Cortex of kidney (tissue), 1 donor: ENCODE data around the gene HNRNPUL2.
"Not testable (repeated sequence)": the region's sequence is repeated elsewhere in the genome, so short reads cannot be mapped to it uniquely, and the experiment has no call there.

ENCODE experiments used
- DNase-seq: peaks from one replicate; lab custom pipeline; 2025; lab: John Stamatoyannopoulos, UW

HNRNPUL2 gene

DNA sequence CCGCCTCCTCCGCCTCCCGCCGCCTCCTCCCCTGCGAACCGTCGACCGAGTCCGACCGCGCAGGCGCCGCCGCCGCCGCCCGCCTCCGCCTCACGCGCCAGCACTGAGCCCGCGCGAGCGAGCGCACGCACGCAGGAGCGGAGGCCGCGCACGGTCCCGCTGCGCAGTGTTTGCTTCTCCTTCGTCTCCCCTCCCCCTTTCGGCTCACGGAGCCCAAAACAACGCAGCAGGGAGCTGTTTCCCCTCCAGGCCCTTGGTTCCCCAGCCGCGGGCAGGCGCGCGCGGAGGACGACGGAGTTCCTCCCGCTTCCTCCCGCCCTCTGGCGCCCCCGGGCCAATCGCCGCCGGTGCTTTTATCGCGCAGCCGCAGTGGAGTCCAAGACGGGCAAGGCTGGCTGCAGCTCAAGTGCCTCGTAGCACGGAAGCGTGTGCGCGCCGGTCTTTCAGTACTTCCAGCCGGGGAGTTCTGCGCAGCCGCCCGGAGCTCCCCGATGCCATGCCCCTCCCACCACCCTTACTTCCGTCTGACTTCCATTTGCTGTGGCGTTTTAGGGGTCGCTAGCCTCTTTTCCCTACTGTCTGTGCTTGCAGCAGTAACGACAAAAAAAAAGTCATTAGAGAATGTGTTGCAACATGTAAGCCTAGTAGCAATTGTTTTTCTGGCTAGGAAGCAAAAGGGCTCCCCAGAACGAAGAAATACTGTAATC, at the start of gene HNRNPUL2:
TSS of gene HNRNPUL2 (minus strand) at position 293 of the 707 bp plus-strand sequence. CDS start 301 bp downstream, outside the sequence.
- DNase-seq, result peak; percentile 96

DNA sequence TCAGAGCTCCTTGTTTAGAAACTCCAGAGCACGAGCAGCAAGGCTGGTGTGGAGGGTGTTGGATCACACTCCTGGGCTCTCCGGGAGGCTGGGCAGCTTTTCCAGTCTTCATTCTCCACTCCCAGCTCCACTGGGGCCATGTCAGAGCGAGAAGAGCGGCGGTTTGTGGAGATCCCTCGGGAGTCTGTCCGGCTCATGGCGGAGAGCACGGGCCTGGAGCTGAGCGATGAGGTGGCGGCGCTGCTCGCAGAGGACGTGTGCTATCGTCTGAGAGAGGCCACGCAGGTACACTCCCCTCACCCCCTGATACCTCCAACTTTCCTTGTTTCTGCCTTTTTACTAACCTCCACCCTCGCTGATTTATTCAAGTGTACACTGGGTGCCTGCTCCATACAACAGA, 48.4 kb upstream of the HNRNPUL2 start:
- no peak for DNase-seq

DNA sequence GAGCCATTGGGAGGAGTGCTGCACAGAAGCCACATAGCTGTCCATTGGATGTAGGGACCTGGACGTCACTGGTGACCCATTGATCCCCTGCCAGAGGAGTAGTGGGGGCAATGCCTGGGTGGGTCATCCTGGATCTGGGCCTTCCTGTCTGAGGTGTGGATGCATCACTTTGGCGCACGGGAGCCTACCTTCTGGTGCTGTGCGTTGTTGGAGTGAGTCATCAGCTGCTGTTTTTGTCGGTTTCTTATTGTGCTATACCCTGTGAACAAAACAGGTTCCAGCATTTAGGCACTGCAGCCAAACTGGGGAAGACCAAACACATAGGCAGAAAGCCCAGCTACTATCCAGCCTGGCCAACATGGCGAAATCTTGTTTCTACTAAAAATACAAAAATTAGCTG, 47.1 kb upstream of the HNRNPUL2 start:
- DNase-seq, result no peak

DNA sequence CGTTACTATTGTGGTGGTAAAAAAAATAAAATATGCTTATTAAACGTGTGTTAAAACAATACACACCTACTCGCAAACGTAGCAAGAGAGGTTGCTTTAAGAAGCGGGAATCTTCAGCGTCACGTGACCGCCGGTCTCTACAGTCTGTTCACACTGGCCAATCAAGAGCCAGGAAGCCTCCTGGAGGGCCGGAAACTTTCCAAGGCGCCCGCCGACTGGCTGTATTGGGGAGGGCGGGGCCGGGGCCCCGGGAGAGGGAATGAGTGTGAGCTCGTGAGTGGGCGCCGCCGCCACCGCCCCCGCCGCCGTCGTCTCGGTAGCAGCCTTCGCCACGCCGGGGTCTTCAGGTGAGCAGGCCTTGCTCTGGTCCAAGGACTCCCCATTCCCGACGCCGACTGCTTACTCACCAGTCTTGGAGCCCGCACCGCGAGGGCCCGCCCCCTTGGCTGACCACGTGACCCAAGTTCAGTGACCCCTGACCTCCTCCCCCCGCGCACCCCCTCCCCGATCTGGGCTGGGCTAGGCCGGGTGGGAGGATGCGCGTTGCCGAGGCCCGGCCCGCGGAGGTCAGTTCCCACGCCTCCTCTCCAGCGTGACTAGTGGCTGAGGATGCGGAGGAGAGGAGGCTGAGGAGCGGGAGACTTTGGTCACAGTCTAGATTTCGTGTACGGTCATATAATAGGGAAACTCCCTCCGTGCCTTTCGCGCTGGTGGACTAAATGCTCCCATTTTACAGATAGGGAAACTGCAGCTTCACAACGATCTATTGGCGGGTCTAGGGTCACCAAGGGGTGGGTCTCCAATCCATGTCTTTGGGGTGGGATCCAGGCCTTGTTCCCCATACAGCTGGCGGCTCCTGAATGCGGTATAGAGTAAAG, 44.1 kb upstream of the HNRNPUL2 start, which contains the start of gene TAF6L:
TSS of gene TAF6L (plus strand) at position 253 of the 878 bp plus-strand sequence. CDS start 4,388 bp downstream, outside the sequence.
- DNase-seq, result no peak

DNA sequence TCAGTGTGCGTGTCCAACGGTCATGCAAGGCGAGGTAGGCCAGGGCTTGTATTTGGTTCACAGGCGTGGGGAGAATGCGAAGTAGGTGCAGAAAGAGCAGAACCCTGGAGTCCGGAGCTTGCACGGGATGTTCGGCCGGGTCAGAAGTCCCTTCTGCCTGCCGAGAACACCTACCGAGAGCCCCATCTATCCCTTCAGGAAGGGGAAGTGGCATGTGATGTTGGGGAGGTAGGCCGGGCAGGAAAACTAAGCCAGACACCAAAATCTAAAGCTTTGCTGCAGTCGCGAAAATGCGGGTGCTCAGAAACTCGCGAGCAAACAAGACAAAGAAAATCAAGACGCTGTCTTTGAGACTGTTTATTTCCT, 43.5 kb upstream of the HNRNPUL2 start:
- no peak for DNase-seq

DNA sequence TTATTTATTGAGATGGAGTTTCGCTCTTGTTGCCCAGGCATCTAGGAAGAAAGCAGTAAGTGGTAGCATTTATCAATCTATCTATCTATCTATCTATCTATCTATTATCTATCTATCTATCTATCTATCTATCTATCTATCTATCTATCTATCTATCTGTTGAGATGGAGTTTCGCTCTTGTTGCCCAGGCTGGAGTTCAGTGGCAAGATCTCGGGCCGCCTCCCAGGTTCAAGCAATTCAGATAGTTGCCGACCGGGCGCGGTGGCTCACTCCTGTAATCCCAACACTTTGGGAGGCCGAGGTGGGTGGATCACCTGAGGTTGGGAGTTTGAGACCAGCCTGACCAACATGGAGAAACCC, 33.6 kb upstream of the HNRNPUL2 start:
- DNase-seq, result not testable (repeated sequence)

DNA sequence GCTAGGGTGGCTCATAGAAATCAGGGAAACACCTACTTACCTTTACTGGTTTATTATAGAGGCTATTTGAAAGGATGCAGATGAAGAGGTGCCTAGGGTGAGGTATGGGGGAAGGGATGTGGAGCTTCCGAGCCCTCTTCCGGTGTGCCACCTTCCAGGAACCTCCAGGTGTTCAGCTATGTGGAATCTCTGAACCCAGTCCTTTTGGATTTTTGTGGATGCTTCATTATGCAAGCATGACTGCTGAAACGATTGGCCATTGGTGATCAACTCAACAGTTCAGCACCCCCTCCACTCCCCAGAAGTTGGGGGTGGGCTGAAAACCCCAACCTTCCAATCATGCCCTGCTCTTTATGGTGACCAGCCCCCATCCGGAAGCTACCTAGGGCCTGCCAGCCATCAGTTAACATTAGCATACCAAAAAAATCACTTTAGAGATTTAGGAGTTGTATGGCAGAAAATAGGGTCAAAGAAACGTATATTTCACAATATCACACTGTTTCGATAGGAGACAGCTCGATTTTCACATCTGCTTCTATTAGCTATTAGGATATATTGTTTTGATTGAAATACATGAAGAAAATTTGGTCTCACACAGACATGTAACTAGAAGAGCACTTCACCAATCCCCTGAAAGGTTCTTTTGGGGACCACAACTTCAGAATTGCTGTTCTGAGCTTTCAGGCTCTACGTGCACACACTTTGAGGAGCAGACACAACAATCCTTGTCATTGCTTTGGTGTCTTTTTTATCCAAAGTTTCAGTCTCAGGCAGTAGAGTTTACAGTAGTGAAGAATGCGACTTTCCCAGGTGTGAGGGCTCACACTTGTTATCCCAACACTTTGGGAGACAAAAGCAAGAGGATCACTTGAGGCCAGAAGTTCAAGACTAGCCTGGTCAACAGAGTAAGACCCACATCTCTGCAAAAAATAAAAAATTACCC, 30.9 kb upstream of the HNRNPUL2 start:
- no peak for DNase-seq

DNA sequence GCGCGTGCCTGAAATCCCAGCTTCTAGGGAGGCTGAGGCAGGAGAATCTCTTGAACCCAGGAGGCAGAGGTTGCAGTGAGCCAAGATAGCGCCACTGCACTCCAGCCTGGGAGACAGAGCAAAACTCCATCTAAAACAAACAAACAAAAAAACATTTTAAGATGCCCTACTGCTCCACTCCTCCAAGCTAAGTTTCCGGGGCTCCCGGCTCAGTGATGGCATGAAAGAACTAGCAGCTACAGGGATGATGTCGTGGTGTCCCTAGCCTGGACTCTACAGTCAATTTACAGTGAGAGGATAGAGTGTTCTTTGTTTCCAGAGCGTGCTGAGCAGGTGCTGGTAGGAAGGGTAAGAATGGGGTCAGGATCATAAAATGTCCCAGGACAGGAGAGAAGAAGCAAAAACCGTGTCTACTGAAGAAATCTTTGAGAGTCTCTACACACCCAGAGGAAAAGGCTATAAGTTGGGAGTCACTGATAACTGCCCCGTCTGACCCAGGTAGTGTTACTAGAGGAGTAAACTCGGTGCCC, 27.9 kb upstream of the HNRNPUL2 start:
- DNase-seq, result no peak

DNA sequence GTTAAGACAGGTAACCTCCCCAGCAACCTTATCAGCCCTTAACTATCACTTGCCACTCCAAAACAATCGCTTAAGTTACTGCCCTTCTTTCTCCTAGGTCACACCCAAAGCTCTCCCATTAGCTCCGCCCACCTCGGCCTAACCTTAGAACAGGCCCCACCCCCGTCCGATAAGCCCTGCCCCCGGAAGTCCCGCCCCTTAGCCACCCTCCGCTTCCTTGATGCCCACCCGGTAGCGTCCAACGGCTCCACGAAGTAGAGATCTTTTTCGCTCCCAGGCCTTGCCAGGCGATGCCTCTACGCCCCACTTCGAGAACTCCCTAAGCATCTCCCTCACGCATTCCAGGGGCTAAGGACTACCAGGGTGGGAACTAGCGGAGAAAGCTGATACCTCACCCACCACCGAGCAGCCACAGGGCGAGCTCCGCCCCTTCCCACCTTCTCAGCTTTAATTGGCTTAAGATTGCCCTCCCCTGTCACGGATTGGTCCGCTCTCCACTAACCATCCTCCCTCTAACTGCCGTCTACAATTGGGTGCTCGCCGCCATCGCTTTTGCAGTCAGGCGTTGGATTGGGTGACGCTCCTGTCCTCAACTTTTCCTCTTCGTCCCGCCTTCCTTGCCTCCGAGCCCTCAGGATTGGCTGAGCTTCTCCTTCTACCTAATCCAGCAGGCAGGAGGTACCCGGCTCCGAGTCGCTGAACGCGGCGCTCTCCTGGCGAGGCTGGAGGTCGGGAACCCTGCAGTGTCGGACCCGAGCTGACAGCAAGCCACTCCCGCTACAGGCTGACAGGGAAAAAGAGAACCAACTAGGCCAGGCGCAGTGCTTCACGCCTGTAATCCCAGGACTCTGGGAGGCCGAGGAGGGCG, 26.7 kb upstream of the HNRNPUL2 start, which contains the start of gene ZBTB3:
TSS of gene ZBTB3 (minus strand) at position 425 of the 868 bp plus-strand sequence. CDS start 496 bp downstream, outside the sequence.
- DNase-seq, result no peak

DNA sequence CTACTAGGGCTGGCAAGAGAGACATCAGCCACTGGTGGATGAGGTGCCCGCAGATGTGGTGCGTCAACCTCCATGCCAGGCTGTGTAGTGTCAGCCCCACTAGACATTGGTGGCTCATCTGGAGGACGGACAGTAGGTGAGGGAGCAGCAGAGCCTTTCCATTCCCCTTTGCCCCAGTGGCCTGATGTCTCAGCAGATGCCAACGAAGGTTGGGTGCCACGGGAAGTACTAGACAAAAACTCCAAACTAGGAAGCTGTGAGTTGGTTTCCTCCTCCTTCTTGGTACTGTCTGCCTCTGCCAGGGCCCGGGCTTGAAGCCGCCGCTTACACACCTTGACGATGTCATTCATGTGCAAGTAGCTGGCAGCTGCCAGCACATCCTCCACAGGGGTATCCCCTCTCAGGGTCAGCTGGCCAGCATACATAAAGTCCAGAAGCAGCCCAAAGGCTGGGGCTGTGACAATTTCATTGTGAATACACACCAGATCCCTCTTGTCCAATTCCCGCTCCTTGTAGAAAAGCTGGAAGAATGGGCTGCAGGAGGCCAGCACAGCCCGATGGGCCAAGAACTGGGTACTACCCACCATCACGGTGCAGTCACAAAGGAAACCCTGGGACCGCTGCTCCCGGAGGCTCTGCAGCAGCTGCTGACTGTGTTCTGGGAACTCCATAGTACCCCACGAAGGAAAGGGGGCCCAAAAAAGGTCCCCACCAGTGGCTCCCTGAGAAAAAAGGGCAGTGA, 25.9 kb upstream of the HNRNPUL2 start:
- DNase-seq, result no peak

DNA sequence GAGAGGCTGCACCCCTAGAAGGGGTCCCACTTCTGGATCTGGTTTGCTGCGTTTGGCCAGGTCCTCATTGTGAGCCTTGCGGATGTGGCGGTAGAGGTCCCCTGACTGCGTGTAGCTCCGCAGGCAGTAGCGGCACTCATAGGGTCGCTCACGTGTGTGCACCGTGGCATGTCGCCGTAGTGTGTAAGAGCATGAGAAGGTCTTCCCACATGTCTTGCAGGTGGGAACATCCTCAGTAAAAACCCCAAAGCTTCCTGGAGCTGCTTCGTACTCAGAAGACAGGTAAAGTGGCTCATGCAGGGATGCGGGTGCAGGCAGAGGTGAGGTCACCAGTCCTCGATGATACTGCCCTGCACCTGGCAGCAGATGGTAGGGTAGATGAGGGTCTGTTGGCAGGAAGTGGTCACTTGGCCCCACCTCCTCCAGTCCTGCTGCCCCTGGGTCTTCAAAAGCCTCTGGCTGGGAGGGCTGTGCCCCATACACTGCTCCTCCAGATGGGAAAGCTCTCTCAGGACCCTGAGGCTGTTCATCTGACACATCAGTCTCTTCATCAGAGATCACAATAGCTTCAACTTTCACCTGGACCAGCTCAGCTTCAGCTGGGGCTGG, 25.0 kb upstream of the HNRNPUL2 start:
- no peak for DNase-seq

DNA sequence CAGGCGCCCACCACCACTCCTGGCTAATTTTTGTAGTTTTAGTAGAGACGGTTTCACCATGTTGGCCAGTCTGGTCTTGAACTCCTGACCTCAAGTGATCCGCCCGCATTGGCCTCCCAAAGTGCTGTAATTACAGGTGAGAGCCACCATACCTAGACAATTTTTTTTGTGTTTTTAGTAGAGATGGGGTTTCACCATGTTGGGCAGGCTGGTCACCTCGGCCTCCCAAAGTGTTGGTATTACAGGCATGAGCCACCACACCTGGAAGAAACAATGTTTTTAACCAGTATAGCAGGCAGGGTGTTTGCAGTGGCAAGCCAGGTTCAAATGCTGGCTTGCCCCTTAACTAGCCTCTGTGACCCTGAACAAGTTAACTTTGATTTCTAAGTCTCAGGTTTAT, 22.7 kb upstream of the HNRNPUL2 start:
- not testable (repeated sequence) for DNase-seq

DNA sequence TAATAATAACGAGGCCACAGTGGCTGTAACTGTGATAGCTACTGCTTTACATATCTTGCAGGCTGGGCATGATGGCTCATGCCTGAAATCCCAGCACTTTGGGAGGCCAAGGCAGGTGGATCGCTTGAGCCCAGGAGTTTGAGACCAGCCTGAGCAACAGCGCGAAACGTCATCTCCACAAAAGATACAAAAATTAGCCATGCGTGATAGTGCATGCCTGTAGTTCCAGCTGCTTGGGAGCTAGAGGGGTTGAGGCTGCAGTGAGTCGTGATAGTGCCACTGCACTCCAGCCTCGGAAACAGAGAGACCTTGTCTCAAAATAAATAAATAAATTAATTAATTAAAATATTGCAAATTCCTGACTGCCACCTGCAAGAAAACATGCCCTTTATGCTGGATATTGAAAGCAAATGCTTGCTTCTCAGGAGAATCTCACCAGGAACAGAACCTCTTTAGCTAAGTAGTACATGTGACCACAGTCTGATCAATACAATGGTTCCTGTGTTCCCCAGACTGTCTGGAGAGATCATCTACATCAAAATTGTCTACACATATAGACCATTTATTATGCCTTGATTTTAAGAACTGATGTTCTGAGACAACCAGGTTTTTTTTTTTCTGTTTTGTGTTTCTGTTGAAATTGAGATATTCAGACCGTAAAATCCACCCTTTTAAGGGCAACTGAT, 20.4 kb upstream of the HNRNPUL2 start:
- no peak for DNase-seq

DNA sequence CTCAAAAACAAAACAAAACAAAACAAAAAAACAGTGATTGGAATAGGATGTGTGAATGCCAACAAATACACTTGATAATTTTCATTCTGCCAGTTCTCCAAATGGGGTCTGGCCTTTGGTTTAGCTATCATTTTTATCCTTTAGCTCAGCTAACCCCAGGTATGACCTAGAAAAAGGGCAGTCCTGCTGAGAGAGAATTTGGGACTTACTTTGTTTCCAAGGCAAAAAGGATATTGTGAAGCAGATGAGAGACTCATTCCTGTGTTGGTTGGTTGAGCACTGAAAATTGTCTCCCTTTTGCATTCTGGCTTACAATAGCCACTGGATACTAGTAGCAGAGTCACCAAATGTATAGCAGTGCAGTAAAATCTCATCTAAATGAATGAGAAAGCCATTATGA, 9.9 kb upstream of the HNRNPUL2 start:
- DNase-seq, result no peak

DNA sequence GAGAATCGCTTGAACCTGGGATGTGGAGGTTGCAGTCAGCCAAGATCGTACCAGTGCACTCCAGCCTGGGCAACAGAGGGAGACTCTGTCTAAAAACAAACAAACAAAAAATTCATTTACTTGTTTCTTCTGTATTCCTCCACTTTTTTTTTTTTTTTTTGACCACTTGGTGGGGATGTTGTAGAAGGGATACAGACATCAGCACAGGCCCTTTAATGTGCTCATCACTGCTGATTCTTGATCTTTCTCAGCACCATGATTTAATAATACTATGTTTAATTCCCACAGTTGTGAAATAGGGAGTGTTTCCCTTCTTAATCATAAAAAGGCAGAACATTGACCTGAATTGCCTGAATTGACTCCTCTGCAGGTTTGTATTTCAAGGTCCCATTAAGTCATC, 5.6 kb upstream of the HNRNPUL2 start:
- DNase-seq, result no peak

DNA sequence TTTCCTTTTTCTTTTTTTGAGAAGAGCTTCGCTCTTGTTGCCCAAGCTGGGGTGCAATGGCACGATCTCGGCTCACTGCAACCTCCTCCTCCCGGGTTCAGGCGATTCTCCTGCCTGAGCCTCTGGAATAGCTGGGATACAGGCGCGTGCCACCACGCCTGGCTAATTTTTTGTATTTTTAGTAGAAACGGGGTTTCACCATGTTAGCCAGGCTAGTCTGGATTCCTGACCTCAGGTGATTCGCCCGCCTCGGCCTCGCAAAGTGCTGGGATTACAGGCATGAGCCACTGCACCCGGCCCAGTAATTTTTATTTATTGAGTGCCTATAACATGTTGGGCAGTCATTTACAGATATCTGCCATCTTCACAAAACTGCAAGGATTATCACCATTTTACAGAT, 2.8 kb upstream of the HNRNPUL2 start:
- DNase-seq, result not testable (repeated sequence)

DNA sequence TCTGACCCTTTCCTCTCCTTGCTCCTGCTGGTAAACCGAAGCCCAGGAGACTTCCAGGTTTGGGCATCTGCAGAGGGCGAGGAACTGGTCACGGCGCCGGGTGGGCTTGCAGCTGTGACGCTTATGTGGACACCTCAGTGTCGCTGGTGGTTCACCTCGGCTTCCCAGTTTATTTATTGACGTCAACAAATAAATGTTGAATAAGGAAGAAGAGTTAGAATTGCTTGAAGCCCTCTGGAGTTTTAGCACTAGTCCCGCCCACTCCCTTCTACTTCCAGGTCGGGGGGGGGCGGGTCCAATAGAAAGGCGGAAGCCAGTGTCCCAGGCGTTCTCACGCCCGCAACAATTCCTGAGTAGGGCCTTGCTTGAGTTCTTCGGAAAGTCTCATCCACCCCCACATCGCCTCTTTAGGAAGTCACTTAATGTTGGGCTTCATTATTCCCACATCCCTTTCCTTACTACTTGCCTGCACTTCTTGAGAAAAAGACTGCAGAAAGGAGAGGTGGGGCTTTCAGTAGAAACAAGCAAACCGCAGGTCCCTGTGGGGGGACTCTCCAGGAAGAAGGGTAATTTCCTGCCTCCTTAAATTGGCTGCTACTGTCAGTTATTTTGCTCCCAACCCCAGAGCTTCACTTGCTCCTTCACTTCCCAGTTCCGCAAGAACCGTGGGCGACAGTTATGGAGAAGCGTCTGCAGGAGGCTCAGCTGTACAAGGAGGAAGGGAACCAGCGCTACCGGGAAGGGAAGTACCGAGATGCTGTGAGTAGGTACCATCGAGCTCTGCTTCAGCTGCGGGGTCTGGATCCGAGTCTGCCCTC, 1.1 kb upstream of the HNRNPUL2 start, which contains the start of gene TTC9C:
TSS of gene TTC9C (plus strand) at position 316 of the 818 bp plus-strand sequence. CDS start at position 679, 363 bp downstream.
- DNase-seq, result no peak

DNA sequence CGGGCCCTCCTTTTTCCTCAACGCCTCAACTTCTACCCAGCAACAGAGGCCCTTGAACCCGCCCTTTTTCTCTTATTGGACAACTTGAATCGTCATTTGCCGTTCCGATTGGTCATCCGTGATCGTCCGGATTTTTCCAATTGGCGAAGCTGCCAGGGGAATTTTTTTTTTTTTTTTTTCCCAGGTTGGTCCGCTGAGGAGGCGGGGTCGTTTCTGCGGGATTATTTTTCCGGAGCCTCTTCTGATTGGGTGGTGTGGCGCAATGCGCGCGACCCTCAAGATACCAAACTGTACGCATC, 564 bp upstream of the HNRNPUL2 start:
- DNase-seq, result no peak
